ENCODE data around the gene OR10AD1.

The OR10AD1 gene

GRCh38 chr12:48189331-48190125 is 13.6 kb downstream of the OR10AD1 start:
- peak; percentile 59 for DNase-seq

- DNase-seq: no peak
Measured at GRCh38 chr12:48187916-48188695, 15.0 kb downstream of the OR10AD1 start.

- no peak for DNase-seq
Measured at GRCh38 chr12:48185181-48185919, 17.7 kb downstream of the OR10AD1 start.

GRCh38 chr12:48184549-48184922 is 18.6 kb downstream of the OR10AD1 start:
- no peak for DNase-seq

GRCh38 chr12:48183876-48184548 is 19.1 kb downstream of the OR10AD1 start:
- DNase-seq: no peak

GRCh38 chr12:48183091-48183875 is 19.8 kb downstream of the OR10AD1 start, which contains the start of gene CCDC184:
Gene CCDC184 (plus strand): TSS chr12:48183644. CDS start chr12:48184123, 479 bp downstream.
- DNase-seq: peak; percentile 60

- DNase-seq: no peak
Measured at GRCh38 chr12:48182631-48183030, 20.5 kb downstream of the OR10AD1 start.

GRCh38 chr12:48180857-48181495 is 22.1 kb downstream of the OR10AD1 start:
- DNase-seq: no peak

GRCh38 chr12:48180424-48180823 is 22.7 kb downstream of the OR10AD1 start:
- DNase-seq: no peak

GRCh38 chr12:48179466-48179865 is 23.6 kb downstream of the OR10AD1 start:
- no peak for DNase-seq

GRCh38 chr12:48177982-48178381 is 25.1 kb downstream of the OR10AD1 start:
- no peak for DNase-seq

- no peak for DNase-seq
Measured at GRCh38 chr12:48176417-48176751, 26.7 kb downstream of the OR10AD1 start.

- no peak for DNase-seq
Measured at GRCh38 chr12:48175613-48176416, 27.3 kb downstream of the OR10AD1 start.

- no peak for DNase-seq
Measured at GRCh38 chr12:48169011-48169410, 34.1 kb downstream of the OR10AD1 start.

GRCh38 chr12:48165089-48165981 is 37.8 kb downstream of the OR10AD1 start:
- no peak for DNase-seq

- DNase-seq: no peak
Measured at GRCh38 chr12:48164451-48164850, 38.6 kb downstream of the OR10AD1 start.

GRCh38 chr12:48163150-48163747 is 39.8 kb downstream of the OR10AD1 start:
- no peak for DNase-seq

- no peak for DNase-seq
Measured at GRCh38 chr12:48160807-48161206, 42.3 kb downstream of the OR10AD1 start.

- DNase-seq: no peak
Measured at GRCh38 chr12:48160046-48160445, 43.0 kb downstream of the OR10AD1 start.
